Retina (tissue), 1 donor: ENCODE measurements around the gene ACO1.

Experiments used
- DNase-seq: peaks from one replicate; pipeline ENCODE4 v3.0.0-alpha.2; 2016

ACO1 gene

DNA sequence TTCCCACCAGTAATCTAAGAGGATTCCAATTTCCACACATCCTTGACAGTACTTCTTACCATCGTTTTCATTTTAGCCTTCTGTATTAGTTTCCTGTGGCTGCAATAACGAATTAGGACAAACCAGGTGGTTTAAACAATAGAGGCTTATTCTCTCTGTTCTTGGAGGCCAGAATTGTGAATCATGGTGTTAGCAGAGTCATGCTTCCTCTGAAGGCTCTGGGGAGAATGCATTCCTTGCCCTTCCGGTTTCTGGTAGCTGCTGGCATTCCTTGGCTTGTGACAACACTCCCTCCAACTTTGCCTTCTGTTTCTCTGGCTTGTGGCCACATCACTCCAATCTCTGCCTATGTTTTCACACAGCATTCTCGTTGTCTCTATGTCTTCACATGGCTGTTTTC, 118.0 kb downstream of the ACO1 start:
- no peak for DNase-seq

DNA sequence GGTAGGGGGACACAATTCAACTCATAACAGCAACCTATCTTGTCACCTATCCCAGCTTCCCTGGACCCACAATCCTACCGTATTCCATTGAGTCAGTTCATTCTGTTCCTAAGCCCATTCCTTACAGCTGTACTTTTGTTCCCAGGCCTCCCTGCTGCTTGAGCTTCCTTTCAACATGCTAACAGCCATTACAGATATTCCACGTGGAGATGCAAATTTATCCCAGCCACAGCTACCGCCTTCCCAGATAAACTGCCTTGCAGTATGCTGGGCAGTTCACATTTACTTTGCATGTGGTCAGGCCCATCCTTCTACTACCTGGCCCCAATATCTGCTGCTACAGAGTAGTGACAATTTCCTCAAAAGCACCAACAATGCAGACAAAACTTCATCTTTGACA, 118.6 kb downstream of the ACO1 start:
- no peak for DNase-seq
